Nephron progenitor cell (in vitro differentiated cells): ENCODE measurements around the gene MED9.
"Not testable (repeated sequence)": the region's sequence is repeated elsewhere in the genome, so short reads cannot be mapped to it uniquely, and the experiment has no call there.

Experiments
- DNase-seq: peaks from one replicate; pipeline ENCODE4 v3.0.0; 2021
- H3K27ac Mint-ChIP-seq: 2 replicates; pipeline ENCODE4 v1.8.0; 2021; ENCODE audit warnings: mild to moderate bottlenecking, moderate library complexity, mixed read lengths
- H3K27me3 Mint-ChIP-seq: 2 replicates; pipeline ENCODE4 v1.8.0; 2021; ENCODE audit warnings: mild to moderate bottlenecking, low read depth, mixed read lengths; ENCODE audit not compliant: poor library complexity
- H3K36me3 Mint-ChIP-seq: 2 replicates; pipeline ENCODE4 v1.8.0; 2021; ENCODE audit warnings: low read depth, mixed read lengths
- H3K4me1 Mint-ChIP-seq: 2 replicates; pipeline ENCODE4 v1.8.0; 2021; ENCODE audit warnings: mixed read lengths
- H3K4me3 Mint-ChIP-seq: 2 replicates; pipeline ENCODE4 v1.8.0; 2021; ENCODE audit warnings: mild to moderate bottlenecking, moderate library complexity, mixed read lengths
- H3K9me3 Mint-ChIP-seq: 2 replicates; pipeline ENCODE4 v1.8.0; 2021; ENCODE audit warnings: mild to moderate bottlenecking, moderate library complexity, mixed read lengths
- TF ChIP-seq, protein P1 (sequence below): fragments of 200-600 bp; sonication (generic); IDR thresholded peaks from 2 replicates; pipeline ENCODE4 v1.5.0; 2021; ENCODE audit warnings: antibody characterized with exemption

Gene MED9

DNA sequence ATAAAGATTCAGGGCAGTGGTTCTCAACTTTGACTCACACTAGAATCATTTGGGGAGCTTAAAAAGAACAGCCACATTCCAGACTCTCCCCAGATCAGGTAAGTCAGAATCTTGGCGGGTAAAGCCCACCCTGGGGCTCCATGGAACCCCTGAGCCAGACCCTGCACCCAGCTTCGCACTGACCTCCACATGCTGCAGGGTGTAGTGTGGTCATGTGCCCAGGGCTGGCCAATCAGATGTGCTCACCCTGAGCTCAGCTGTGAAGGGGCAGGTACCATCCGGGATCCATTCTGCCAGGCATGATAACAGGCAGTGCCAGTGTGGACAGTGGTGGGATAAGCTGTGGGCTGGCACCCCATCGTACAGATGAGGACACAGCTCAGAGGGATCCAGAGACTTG, 28.1 kb upstream of the MED9 start:
- Mint-ChIP-seq H3K4me1 (peaks cover 42% of the 10 kb centered on the region), H3K27ac (no peak overlapping the region), H3K27me3 (peaks cover 13% of the 10 kb centered on the region), H3K4me3 (no peak overlapping the region), H3K36me3 (no peaks in the 10 kb centered on the region), H3K9me3 (peaks cover 14% of the 10 kb centered on the region)
- no peak for DNase-seq
- TF ChIP-seq, protein P1, sequence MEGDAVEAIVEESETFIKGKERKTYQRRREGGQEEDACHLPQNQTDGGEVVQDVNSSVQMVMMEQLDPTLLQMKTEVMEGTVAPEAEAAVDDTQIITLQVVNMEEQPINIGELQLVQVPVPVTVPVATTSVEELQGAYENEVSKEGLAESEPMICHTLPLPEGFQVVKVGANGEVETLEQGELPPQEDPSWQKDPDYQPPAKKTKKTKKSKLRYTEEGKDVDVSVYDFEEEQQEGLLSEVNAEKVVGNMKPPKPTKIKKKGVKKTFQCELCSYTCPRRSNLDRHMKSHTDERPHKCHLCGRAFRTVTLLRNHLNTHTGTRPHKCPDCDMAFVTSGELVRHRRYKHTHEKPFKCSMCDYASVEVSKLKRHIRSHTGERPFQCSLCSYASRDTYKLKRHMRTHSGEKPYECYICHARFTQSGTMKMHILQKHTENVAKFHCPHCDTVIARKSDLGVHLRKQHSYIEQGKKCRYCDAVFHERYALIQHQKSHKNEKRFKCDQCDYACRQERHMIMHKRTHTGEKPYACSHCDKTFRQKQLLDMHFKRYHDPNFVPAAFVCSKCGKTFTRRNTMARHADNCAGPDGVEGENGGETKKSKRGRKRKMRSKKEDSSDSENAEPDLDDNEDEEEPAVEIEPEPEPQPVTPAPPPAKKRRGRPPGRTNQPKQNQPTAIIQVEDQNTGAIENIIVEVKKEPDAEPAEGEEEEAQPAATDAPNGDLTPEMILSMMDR = no peak

DNA sequence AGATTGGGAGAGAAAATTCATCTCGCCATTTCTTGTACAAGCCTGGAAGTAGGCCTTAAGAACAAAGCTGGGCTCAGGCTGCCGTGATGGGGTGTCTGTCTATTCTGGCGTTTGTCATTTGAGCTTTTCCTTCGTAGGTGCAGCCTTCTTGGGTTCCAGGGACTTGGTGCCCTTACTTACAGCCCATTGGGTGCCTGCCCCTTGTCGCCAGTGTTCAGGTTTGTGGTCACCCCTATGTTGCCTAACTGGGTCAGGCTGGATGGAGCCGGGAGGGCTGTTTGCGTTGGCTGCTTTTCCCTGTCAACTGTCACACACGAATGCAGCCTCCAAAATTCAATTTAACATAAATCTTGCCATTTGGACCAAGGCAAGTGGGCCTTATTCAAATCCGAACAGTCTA, 23.7 kb upstream of the MED9 start:
- H3K36me3 Mint-ChIP-seq = no peaks in the 10 kb centered on the region
- DNase-seq = no peak

DNA sequence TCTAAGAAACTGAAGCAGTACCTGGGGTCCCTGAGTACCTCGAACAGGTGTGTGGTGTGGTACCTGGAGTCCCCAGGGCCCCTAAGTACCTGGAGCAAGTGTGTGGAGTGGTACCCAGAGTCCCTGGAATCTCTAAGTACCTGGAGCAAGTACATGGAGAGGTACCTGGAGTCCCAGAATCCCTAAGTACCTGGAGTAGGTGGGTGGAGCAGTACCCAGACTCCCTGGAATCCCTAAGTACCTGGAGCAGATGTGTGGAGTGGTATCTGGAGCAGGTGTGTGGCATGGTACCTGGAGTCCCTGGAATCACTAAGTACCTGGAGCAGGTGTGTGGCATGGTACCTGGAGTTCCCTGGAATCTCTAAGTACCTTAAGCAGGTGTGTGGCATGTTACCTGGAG, 22.5 kb upstream of the MED9 start:
- Mint-ChIP-seq H3K4me3 (no peak overlapping the region), H3K27ac (no peak overlapping the region), H3K9me3 (no peaks in the 10 kb centered on the region), H3K36me3 (no peaks in the 10 kb centered on the region), H3K27me3 (peaks cover 37% of the 10 kb centered on the region), H3K4me1 (peaks cover 10% of the 10 kb centered on the region)
- TF ChIP-seq, protein P1 = no peak
- no peak for DNase-seq

More for the DNA sequence above, 23.7 kb upstream of the MED9 start:
- H3K9me3 Mint-ChIP-seq = no peaks in the 10 kb centered on the region
- H3K27me3 Mint-ChIP-seq = peaks cover 37% of the 10 kb centered on the region
- H3K4me3 Mint-ChIP-seq = no peak overlapping the region
- no peak overlapping the region for H3K27ac Mint-ChIP-seq
- peaks cover 13% of the 10 kb centered on the region for H3K4me1 Mint-ChIP-seq
- TF ChIP-seq, protein P1 = no peak

DNA sequence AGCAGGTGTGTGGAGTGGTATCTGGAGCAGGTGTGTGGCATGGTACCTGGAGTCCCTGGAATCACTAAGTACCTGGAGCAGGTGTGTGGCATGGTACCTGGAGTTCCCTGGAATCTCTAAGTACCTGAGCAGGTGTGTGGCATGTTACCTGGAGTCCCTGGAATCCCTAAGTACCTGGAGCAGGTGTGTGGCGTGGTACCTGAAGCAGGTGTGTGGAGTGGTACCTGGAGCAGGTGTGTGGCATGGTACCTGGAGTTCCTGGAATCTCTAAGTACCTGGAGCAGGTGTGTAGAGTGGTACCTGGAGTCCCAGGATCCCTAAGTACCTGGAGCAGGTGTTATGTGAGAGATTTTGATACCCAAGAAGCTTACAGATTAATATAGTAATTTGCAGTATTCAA, 22.1 kb upstream of the MED9 start:
- peaks cover 37% of the 10 kb centered on the region for H3K27me3 Mint-ChIP-seq
- H3K9me3 Mint-ChIP-seq, H3K27ac Mint-ChIP-seq, H3K4me3 Mint-ChIP-seq, DNase-seq, H3K36me3 Mint-ChIP-seq: not testable (repeated sequence)
- H3K4me1 Mint-ChIP-seq = peaks cover 10% of the 10 kb centered on the region

DNA sequence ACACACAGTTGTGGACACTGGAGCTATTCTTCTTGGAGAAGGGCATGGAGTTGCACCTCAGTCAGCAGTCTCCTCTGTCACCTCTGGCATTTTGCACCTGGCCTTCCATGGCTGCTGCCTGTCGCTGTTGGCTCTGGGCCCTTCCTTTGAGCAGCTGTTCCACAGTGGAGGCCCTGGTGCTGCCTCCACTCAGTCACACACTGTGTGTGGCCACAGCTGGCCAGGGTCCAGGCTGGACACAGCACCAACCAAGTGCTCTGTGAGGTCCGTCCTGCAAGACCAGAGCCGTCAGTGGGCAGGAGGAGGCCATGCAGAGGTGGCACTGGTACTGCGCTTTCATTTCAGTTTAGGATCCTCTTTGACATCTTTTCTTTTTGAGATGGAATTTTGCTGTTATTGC, 21.6 kb upstream of the MED9 start:
- Mint-ChIP-seq H3K4me1 (peaks cover 10% of the 10 kb centered on the region), H3K27me3 (peaks cover 42% of the 10 kb centered on the region), H3K27ac (no peak overlapping the region), H3K9me3 (peaks cover 4% of the 10 kb centered on the region), H3K36me3 (no peaks in the 10 kb centered on the region), H3K4me3 (no peak overlapping the region)
- TF ChIP-seq, protein P1 = no peak
- no peak for DNase-seq

DNA sequence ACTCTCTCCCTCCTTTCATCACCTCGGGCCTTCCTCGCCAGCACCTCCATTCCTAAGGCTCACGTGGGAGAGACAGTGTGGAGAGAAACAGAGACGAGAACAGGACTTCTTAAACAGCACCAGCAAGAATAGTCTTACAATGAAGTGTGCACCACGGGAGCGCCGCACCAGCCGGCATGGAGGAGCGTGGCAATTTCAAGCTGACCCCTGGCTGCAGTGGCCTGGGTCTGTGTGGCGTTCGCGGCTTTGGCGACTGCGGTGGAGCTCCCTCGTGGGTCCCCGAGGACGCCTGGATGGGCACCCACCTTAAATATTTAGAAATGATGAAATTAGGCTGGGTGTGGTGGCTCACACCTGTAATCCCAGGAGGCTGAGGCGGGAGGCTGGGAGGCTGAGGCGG, 20.5 kb upstream of the MED9 start:
- Mint-ChIP-seq H3K4me1 (peaks cover 1% of the 10 kb centered on the region), H3K36me3 (no peaks in the 10 kb centered on the region), H3K27ac (no peak overlapping the region), H3K9me3 (peaks cover 10% of the 10 kb centered on the region), H3K27me3 (peaks cover 36% of the 10 kb centered on the region), H3K4me3 (no peak overlapping the region)
- TF ChIP-seq, protein P1 = no peak
- no peak for DNase-seq
